Choroid plexus epithelial cell (primary cell): Measurements from ENCODE around the gene NR5A2.

Experiments
- DNase-seq: peaks from one replicate; pipeline ENCODE4 v3.0.0-alpha.2; 2010; ENCODE audit warnings: low read depth
- H3K4me3 ChIP-seq: 2 replicates; pipeline ENCODE4 v1.5.1; 2011; ENCODE audit warnings: low read depth, mild to moderate bottlenecking, control low read depth, low read length, moderate library complexity
- CTCF ChIP-seq: conservative IDR thresholded peaks from 2 replicates; pipeline ENCODE4 v1.5.1; 2011; ENCODE audit warnings: low read depth, mild to moderate bottlenecking, control low read depth, inconsistent platforms, low read length, moderate library complexity

NR5A2 gene

DNA sequence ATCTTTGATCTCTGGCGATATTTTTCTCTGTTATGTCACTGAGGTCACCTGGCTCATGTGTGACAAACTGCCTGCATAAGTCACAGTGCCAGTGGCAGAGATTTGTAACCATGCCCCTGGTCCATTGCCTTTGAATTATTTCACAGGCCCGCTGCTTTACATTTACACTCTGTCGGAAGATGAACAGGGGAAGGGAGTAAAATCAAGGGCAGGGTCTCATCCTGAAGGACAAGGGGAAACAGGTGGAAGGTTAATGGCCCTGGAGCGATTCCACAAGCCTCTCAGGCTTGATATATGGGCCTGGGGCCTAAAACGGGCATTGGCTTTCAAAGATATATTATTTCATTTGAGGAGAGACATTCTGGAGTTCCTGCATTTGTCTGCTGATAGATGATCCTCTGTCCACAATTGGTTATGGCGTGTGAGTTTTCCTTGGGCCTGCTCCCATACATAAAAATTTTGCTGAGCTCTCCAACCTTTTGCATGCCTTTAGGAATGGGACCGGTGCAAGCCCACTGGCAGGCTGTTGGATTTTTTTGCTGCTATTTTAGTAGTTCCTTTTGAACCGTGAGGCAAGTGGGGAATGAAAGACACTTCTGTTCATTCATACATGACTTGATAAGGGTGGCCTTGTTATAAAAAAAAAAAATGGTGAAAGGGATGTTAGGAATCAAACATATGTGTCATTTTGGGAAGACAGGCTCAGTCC, 51.9 kb downstream of the NR5A2 start:
- no peak overlapping the region for H3K4me3 ChIP-seq
- no peak for DNase-seq
- TF ChIP-seq CTCF, result no peak

- DNase-seq, result peak; percentile 6
- no peak overlapping the region for H3K4me3 ChIP-seq
- no peak for TF ChIP-seq CTCF
These were observed 53.9 kb downstream of the NR5A2 start for GRCh38 chr1:200081151-200081968.

DNA sequence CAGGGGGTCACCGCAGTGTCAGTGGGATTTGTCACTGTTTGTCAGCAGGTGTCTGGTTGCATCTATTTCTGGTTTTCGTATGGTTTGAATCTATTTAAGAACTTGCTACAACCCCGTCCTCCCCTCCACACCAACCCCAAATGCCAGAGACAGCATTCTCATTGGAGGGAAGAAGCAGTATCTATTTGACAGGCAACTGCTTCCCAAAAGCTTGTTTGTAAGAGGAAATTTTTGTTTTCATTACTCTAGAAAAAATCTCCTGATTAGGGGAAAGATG, 54.4 kb downstream of the NR5A2 start:
- TF ChIP-seq CTCF, result no peak
- H3K4me3 ChIP-seq, result no peak overlapping the region
- DNase-seq, result no peak

GRCh38 chr1:200082329-200082728, 54.8 kb downstream of the NR5A2 start:
- H3K4me3 ChIP-seq, result no peak overlapping the region
- no peak for DNase-seq
- TF ChIP-seq CTCF, result no peak

- no peak overlapping the region for H3K4me3 ChIP-seq
- DNase-seq, result no peak
- TF ChIP-seq CTCF, result peak; percentile 43
These were observed 63.0 kb downstream of the NR5A2 start for GRCh38 chr1:200090252-200091159.

DNA sequence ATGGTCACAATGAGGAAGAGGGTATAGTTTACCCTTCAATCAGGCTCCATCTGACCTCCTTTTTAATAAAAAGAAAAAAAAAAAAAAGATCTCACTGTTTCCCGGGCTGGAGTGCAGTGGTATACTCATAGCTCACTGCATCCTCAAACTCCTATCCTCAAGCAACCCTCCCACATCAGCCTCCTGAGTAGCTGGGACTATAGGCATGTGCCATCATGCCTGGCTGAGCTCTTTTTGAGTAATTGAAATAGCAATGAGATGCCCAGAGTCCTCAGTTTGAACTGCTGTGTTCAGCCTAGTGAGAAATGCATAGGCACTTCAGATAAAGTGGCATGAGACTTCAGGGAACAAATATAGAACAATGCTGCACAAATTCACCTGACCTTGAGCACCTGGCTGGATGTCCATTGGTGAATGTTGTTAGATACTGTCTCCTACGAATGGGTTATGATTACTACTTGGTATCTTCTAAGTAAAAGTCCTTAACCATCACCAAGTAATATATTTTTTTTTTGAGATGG, 67.6 kb downstream of the NR5A2 start:
- no peak overlapping the region for H3K4me3 ChIP-seq
- no peak for TF ChIP-seq CTCF
- DNase-seq, result no peak
